Activated CD8-positive, alpha-beta memory T cell treated with anti-CD3 and anti-CD28 coated beads for 1 hour (primary cell): ENCODE measurements around the gene APOA4.
"Not testable (repeated sequence)": the region's sequence is repeated elsewhere in the genome, so short reads cannot be mapped to it uniquely, and the experiment has no call there.

ENCODE experiments used
- DNase-seq, 2 donors: peaks; one replicate each; pipeline ENCODE4 v3.0.0-alpha.2; 2020; ENCODE audit warnings: low read depth in 1 of 2; ENCODE audit errors: extremely low read depth in 1 of 2

Gene APOA4

DNA sequence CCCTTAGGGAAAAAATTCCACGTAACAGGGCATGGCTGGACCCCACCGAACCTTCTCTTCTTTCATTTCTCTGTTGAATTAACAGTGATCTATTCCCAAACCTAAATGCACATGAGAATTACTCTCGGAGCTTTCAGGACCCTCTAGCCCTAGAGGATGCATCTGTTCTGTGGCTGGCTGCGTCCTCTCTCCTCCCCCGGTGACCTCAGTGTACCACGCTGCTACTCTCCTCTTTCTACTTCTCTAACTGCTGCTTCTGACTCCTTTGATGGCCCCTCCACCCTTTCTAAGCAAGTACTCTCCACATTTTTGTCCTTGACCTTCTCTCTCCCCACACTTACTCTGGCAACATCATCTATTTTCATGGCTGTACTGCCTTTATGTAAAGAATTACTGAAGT, 26.4 kb upstream of the APOA4 start:
- DNase-seq, result no peak

GRCh38 chr11:116849060-116849459, 26.0 kb upstream of the APOA4 start:
- no peak for DNase-seq

DNA sequence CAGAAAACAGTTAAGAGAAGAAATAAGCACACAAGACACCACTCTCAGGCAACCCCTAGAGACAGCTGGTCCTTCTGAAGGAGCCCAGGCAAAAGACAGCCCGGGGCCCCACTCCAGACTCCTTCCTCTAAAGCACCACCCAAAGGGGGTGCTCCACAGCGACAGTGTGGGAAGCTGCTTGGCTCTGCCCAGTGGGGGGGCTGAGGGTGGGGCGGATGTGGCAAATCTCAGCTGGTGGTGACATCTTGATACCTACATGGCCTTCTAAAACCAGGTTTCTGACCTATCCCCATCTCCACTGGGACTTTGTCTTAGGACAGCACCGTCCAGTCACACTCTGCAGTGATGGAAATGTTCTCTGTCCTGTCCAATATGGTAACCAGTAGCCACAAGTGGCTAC, 24.5 kb upstream of the APOA4 start:
- no peak for DNase-seq

GRCh38 chr11:116844722-116845121, 21.6 kb upstream of the APOA4 start:
- DNase-seq, result no peak

GRCh38 chr11:116843661-116844060, 20.6 kb upstream of the APOA4 start:
- DNase-seq, result no peak

GRCh38 chr11:116842909-116843308, 19.8 kb upstream of the APOA4 start:
- no peak for DNase-seq

GRCh38 chr11:116842117-116842516, 19.0 kb upstream of the APOA4 start:
- DNase-seq, result no peak

DNA sequence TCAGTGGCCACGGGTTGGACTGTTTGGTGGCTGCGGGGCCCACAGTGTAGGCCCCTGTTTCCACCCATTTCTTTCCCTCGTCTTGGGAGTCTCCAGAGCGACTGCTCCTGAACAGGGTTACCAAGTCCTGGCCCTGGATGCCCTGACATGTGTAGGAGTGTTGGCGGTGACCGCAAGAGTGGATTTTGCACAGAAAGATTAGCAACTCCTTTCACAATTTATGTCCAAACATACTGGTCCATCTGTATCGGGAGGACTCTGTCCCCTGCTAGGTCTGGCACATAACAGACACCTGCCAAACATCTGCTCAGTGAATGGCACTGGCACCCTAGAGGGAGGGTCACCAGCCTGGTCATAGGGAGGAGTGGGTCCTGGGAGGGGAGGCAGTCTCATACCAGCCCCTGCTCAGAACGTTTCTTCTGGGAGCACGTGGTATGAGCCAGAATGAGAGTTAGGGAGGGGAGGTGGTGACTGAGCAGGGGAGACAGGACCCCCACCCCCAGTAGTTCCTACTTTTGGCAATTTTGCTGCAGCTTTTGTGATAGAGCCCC, 17.7 kb upstream of the APOA4 start:
- no peak for DNase-seq

GRCh38 chr11:116840224-116840745, 17.2 kb upstream of the APOA4 start:
- DNase-seq, result no peak

DNA sequence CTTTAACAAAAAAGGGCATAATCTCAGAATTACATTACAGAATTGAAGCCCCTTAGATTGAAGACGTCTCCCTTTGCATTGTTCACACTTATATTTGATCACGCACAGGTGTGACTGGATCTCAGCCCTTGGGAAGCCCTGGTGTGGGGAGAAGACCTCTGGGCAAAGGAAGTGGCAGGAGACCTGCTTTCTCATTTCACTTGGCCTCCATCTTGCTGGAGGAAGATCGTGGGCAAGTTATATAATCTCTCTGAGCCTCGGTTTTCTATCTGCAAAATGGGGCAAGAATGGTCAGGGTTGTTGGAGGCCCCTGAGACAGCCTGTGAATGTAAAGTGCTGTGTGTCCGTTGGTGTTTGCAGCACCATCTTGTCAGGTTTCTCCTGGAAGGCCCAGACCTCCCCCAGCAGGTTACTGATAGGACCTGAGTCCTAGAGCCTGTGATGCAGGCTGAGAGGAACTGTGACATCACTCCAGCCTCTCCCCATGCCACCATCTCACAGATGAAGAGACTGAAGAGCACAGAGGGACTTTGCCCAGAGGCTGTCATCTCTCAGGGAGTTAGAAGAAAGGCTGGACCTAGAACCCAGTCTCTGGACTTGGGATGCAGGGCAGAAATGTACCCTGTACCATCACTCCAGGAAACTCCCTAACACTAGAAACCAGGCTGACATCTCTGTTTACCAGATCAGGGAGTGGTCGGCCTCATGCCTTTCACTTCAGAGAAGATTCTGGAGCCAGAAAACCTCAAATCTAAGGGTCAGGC, 15.4 kb upstream of the APOA4 start:
- DNase-seq, result no peak

GRCh38 chr11:116837231-116838091, 14.4 kb upstream of the APOA4 start, which contains the start of gene APOA1:
APOA1 (minus strand) TSS chr11:116837622; CDS start chr11:116837387, 235 bp downstream.
- no peak for DNase-seq

DNA sequence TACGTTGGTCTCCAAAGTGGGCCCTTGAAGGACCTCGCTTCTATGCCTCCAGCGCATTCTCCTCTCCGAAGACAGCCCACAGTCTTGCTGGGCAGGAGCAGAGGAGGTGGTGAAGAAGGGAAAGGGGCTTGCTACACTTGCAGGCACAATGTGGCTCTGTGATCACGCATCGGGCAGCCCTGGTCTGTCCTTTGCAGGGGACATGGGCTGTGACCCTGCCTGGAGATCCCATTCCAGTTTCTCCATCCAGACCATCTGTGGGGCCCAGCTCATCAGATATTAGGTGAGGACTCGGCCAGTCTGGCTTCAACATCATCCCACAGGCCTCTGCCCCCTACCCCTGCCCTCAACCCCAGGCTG, 13.5 kb upstream of the APOA4 start:
- no peak for DNase-seq

DNA sequence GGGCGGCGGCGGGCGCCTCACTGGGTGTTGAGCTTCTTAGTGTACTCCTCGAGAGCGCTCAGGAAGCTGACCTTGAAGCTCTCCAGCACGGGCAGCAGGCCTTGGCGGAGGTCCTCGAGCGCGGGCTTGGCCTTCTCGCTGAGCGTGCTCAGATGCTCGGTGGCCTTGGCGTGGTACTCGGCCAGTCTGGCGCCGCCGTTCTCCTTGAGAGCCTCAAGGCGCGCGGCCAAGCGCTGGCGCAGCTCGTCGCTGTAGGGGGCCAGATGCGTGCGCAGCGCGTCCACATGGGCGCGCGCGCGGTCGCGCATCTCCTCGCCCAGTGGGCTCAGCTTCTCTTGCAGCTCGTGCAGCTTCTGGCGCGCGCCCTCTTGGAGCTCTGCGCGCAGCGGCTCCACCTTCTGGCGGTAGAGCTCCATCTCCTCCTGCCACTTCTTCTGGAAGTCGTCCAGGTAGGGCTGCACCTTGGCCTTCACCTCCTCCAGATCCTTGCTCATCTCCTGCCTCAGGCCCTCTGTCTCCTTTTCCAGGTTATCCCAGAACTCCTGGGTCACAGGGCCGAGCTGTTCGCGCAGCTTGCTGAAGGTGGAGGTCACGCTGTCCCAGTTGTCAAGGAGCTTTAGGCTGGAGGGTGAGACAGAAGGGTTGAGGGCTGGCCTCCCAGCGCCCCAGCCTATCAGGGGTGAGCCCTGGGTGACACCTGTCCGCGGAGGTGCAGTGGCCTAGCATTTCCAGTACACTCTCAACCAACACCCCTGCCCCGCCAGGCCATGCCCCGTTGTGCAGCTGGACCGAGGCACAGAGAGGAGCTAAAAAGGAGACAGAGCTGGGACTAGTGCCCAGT, 12.9 kb upstream of the APOA4 start:
- peak; percentile 60 for DNase-seq

DNA sequence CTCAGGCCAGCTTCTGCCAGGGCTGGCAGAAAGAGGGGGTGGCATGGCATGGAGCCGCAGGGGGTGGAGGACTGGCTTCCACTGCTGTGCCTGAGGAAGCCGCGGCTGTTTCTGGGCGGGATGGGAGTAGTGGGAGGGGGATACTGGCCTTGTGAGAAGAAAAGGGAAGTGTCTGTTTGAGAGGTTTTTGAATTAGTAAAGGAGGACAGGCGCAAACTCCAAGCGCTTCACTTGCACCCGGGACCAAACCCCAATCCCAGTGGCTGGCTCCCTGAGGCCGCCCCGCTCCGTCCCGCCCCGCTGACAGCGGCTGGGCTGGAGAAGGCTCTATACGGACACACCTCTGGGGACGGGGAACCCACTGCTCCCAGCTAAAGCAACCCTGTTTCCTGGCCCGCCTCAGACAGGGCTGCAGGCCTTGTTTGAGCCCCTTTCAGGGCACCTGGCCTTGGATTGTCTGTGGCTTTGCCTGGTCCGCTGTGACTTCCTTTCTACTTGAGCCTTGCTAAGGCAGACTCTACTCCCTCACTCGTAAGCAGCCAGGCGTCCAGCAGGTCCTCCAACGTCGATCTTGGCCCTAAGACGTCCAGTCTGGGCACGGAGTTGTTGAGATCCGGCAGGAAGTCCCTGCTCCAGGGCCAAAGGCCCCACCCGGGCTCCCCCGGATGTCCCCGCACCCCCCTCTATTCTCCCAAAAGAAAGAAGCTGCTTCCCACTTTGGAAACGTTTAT, 12.1 kb upstream of the APOA4 start:
- DNase-seq, result no peak

DNA sequence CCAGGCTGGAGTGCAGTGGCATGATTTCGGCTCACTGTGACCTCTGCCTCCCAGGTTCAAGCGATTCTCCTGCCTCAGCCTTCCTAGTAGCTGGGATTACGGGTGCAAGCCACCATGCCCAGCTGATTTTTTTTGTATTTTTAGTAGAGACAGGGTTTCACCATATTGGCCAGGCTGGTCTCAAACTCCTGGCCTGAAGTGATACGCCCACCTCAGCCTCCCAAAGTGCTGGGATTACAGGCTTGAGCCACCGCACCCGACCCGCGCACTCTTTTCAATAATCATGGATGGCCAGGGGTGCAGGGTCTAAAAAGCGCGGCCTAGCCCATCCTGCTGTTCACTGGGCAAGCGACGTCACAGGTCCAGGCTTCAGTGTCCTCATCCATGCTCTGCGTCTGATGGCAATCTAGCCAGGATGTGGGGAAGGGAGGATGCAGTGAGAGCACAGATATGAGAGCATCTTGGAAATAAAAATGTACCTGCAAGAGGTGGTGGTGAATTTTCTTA, 11.5 kb upstream of the APOA4 start:
- DNase-seq, result not testable (repeated sequence)

DNA sequence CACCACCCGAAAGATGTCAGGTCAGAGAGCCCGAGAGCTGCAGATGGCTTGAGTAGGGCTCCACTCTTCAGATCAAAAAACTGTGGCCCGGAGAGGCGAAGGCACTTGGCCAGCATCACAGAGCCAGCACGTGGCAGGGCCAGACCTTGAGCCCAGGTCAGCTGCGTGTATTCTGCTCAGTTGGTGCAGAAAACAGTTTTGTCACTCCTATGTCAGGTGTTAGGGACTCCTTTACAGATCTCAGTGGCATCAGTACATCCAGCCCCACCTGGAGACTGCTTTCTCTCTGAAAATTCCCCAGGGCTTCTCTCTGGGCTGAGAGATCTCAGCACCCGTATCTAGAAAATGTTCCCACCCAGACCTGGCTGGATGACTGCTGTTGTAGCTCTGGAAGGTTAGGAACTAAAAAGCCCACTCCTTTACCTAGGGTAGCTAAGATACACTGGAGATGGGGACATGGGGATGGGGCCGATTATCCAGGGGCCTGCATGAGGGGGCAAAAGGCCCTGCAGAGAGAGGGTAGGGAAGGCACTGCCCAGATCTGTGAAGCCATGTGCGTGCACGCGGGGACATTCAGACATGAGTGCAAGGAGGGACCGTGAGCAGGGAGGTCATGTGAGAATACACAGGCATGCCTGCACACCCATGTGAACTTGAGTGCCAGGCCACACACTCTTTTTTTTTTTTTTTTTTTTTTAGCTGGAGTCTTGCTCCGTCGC, 10.9 kb upstream of the APOA4 start:
- no peak for DNase-seq

DNA sequence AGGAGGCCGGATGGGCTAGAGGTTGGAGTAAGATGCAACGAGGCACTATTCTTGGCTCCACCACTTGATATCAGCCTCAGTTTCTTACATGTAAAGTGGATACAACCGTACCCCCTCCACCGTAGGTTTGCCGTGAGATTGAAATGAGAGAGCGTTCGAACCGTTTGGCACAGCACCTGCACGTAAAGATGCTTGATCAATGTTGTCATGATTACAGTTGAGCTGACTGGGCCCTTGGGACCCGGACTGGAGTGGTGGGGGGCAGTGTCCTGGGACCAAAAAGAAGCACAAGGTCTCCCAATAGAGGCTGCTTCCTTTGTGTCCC, 10.3 kb upstream of the APOA4 start:
- no peak for DNase-seq

GRCh38 chr11:116832350-116833290, 9.5 kb upstream of the APOA4 start:
- no peak for DNase-seq
